Keratinocyte (primary cell): Measurements from ENCODE around the gene OLIG2. TPM values are rescaled to one million over a fixed set of nuclear protein-coding genes. Genes with fewer than 3 reads are reported as not detected.

Experiments used
- DNase-seq: peaks from one replicate; pipeline ENCODE4 v3.0.0-alpha.2; 2011; ENCODE audit warnings: low read depth, missing footprints, low spot score
- FAIRE-seq: peaks from 2 replicates; lab custom pipeline; 2011; peaks lifted over from hg19 to GRCh38; lab: Jason Lieb, UNC
- H2AFZ ChIP-seq: 2 replicates; pipeline ENCODE4 v1.6.0; 2012; ENCODE audit warnings: low read length, control low read depth, inconsistent platforms; ENCODE audit not compliant: control insufficient read depth
- H3K27ac ChIP-seq: 2 replicates; pipeline ENCODE4 v1.5.1; 2011; ENCODE audit warnings: low read length; ENCODE audit not compliant: control insufficient read depth, insufficient read depth
- H3K27me3 ChIP-seq: 3 replicates; pipeline ENCODE4 v1.6.0; 2011; ENCODE audit warnings: low read length; ENCODE audit not compliant: control insufficient read depth, insufficient read depth; ENCODE audit errors: extremely low read depth
- H3K36me3 ChIP-seq, 2 experiments: 2 replicates in 1 of 2; 3 replicates in 1 of 2; pipeline ENCODE4 v1.5.1; 2011; ENCODE audit warnings: low read length in 2 of 2, mild to moderate bottlenecking in 1 of 2; ENCODE audit not compliant: control insufficient read depth in 2 of 2, insufficient read depth in 2 of 2; ENCODE audit errors: extremely low read depth in 1 of 2
- H3K4me1 ChIP-seq: 3 replicates; pipeline ENCODE4 v1.5.1; 2011; ENCODE audit warnings: low read length; ENCODE audit not compliant: control insufficient read depth, insufficient read depth; ENCODE audit errors: extremely low read depth
- H3K4me2 ChIP-seq: 3 replicates; pipeline ENCODE4 v1.6.0; 2011; ENCODE audit warnings: low read depth, low read length; ENCODE audit not compliant: control insufficient read depth, insufficient read depth; ENCODE audit errors: extremely low read depth
- H3K4me3 ChIP-seq, 3 experiments: fragments of 200-600 bp in 1 of 3; sonication (generic) in 1 of 3; 2 replicates in 2 of 3; 3 replicates in 1 of 3; pipeline ENCODE4 v1.5.1; 2011 to 2016; ENCODE audit warnings: low read length in 3 of 3, mild to moderate bottlenecking in 3 of 3, control low read depth in 2 of 3, inconsistent platforms in 1 of 3, low read depth in 1 of 3, mixed read lengths in 1 of 3, mixed run types in 1 of 3, moderate library complexity in 1 of 3; ENCODE audit not compliant: control insufficient read depth in 2 of 3, insufficient read depth in 2 of 3; ENCODE audit errors: extremely low read depth in 1 of 3
- H3K79me2 ChIP-seq: 2 replicates; pipeline ENCODE4 v1.6.0; 2012; ENCODE audit warnings: low read length; ENCODE audit not compliant: control insufficient read depth, insufficient read depth
- H3K9ac ChIP-seq: 3 replicates; pipeline ENCODE4 v1.6.0; 2011; ENCODE audit warnings: low read length; ENCODE audit not compliant: control insufficient read depth, insufficient read depth; ENCODE audit errors: extremely low read depth
- H3K9me1 ChIP-seq: 3 replicates; pipeline ENCODE4 v1.6.0; 2011; ENCODE audit warnings: low read length; ENCODE audit not compliant: control insufficient read depth, insufficient read depth; ENCODE audit errors: extremely low read depth
- H3K9me3 ChIP-seq: 2 replicates; pipeline ENCODE4 v1.5.1; 2012; ENCODE audit warnings: low read depth, low read length; ENCODE audit not compliant: control insufficient read depth
- H4K20me1 ChIP-seq: 3 replicates; pipeline ENCODE4 v1.6.0; 2011; ENCODE audit warnings: low read length; ENCODE audit not compliant: control insufficient read depth, insufficient read depth; ENCODE audit errors: extremely low read depth
- EZH2 ChIP-seq: IDR thresholded peaks from one replicate; pipeline ENCODE4 v1.6.1; 2012; ENCODE audit warnings: inconsistent platforms, mild to moderate bottlenecking, low read length, moderate library complexity
- dilution Hi-C: fragments of 300-500 bp; cut with MboI; formaldehyde crosslinking; loops from one replicate; pipeline ENCODE4 v1.7.0; 2020; ENCODE audit warnings: low sequenced_read_pairs; ENCODE audit not compliant: extremely low pct_ligation_motif_present
- polyA plus RNA-seq, 5 experiments: library from polyadenylated mRNA; depleted of rRNA in 3 of 5; stranded (reverse) in 3 of 5; stranded (forward) in 1 of 5; unstranded in 1 of 5; fragments of >200 nt; gene quantifications; 1 replicate in 1 of 5; 2 replicates in 3 of 5; 3 replicates in 1 of 5; pipeline versions ENCODE4 v1.2.1 to v1.2.3, GENCODE V29; 2011 to 2012; ENCODE audit warnings: missing spikeins in 2 of 5, low read depth in 1 of 5, low replicate concordance in 1 of 5
- TF ChIP-seq, protein P1 (sequence below), 3 experiments: IDR thresholded peaks in 1 of 3; conservative IDR thresholded peaks in 1 of 3; optimal IDR thresholded peaks in 1 of 3; 2 replicates in 2 of 3; 3 replicates in 1 of 3; pipeline versions ENCODE3 to v1.5.1; 2011; ENCODE audit warnings: low read length in 3 of 3, mild to moderate bottlenecking in 3 of 3, moderate library complexity in 2 of 3, control low read depth in 1 of 3, inconsistent platforms in 1 of 3; ENCODE audit not compliant: insufficient read depth in 2 of 3; ENCODE audit errors: extremely low read depth in 1 of 3

The OLIG2 gene
- polyA plus RNA-seq, 1 donor (not counting 4 experiments of a cell fraction or from before 2014, with no cell fraction given) = not detected

DNA sequence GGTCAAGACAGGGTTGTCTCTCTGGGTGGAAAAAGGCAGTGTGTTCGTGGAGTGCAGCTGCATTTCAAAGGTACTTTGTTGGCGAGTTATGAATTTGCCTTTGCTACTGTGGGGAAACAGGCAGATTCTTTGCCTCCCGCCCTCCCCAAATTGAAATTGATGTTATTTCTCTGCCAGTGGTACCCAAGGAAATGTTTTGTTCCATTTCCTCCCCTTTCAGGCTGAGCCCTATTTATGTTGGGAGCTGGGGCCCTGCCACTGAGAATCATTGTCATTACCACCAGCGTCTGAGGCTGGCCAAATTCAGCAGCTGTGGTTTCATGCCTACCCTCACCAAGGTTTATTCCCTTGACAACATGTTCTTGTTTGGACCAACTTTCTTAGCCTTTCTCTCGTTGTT is 48.5 kb upstream of the OLIG2 start:
- no peak for FAIRE-seq
- no peak overlapping the region for H3K27ac ChIP-seq

DNA sequence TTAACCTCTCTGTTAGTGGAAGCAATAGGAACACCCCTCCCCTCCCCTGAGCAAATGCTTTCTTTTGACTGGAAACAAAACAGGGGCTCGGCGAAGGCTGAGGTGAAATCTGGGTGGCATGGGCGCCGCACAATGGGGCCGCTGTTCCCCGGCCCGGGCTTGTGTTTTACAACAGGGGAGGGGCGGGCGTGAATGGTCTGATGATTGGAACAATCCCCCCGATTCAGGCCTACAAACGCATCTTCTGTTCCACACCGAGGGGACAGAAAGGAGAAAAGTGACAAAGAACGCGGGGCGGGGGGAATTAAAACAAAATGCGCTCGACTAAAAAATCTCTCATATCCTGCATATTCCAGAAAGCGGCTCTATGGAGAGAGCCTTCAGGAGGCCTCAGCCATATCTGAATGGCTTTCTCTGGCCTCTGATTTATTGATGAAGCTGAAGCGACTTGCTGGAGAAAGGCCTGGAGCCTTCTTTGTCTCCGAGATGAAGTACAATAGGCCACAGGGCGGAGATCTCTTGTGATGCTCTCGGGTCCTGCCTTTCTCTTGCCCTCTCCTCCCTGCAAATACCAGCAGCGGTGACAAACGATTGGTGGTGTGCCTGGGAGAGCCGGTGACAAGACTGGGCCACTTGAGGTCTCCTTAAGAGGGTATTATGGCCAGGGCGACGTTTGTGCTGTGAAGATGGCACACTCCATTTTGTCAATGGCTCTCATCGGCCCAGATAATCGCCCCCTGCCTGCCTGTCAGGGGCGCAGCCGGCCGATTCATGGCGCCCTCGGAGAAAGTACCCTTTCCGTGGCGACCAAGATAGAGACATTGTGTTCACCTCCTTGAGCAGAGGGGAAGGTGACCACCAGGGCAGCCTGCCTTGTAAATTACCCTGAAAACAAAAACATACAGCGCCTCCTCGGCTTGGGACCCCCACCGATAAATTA is 47.1 kb upstream of the OLIG2 start:
- Histone ChIP-seq H3K9me1 (no peaks in the 10 kb centered on the region), H3K79me2 (no peaks in the 10 kb centered on the region), H3K9ac (no peak overlapping the region), H3K27ac (no peak overlapping the region), H3K4me1 (no peaks in the 10 kb centered on the region), H3K36me3 (no peaks in the 10 kb centered on the region), H3K4me3 (no peak overlapping the region), H4K20me1 (no peaks in the 10 kb centered on the region), H3K27me3 (peaks cover 26% of the 10 kb centered on the region), H2AFZ (no peak overlapping the region), H3K4me2 (no peak overlapping the region), H3K9me3 (no peaks in the 10 kb centered on the region)
- FAIRE-seq (no peak), DNase-seq (no peak)
- TF ChIP-seq EZH2 = peak; percentile 14
- TF ChIP-seq, protein P1, sequence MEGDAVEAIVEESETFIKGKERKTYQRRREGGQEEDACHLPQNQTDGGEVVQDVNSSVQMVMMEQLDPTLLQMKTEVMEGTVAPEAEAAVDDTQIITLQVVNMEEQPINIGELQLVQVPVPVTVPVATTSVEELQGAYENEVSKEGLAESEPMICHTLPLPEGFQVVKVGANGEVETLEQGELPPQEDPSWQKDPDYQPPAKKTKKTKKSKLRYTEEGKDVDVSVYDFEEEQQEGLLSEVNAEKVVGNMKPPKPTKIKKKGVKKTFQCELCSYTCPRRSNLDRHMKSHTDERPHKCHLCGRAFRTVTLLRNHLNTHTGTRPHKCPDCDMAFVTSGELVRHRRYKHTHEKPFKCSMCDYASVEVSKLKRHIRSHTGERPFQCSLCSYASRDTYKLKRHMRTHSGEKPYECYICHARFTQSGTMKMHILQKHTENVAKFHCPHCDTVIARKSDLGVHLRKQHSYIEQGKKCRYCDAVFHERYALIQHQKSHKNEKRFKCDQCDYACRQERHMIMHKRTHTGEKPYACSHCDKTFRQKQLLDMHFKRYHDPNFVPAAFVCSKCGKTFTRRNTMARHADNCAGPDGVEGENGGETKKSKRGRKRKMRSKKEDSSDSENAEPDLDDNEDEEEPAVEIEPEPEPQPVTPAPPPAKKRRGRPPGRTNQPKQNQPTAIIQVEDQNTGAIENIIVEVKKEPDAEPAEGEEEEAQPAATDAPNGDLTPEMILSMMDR (optimal IDR thresholded peaks at IDR 0.05 in 1 of 3, IDR thresholded peaks at IDR 0.05 in 1 of 3, conservative IDR thresholded peaks at IDR 0.05 in 1 of 3; ENCODE audit: extremely low read depth in 1 of 3, insufficient read depth in 2 of 3, low read length in 3 of 3) = no peak
- dilution Hi-C loops = no loop called here

More for the DNA sequence above, 48.5 kb upstream of the OLIG2 start:
- no peak for TF ChIP-seq EZH2
- Histone ChIP-seq H3K4me1 (no peaks in the 10 kb centered on the region), H3K4me2 (no peak overlapping the region), H4K20me1 (no peaks in the 10 kb centered on the region), H3K9me3 (no peaks in the 10 kb centered on the region), H3K9ac (no peak overlapping the region), H2AFZ (no peak overlapping the region), H3K9me1 (no peaks in the 10 kb centered on the region), H3K27me3 (peaks cover 26% of the 10 kb centered on the region), H3K36me3 (no peaks in the 10 kb centered on the region), H3K79me2 (no peaks in the 10 kb centered on the region), H3K4me3 (no peak overlapping the region)
- dilution Hi-C loops = no loop called here
- no peak for DNase-seq
